ENCODE data around the gene GRIK5. TPM values are rescaled to one million over a fixed set of nuclear protein-coding genes. Genes with fewer than 3 reads are reported as not detected.

GRIK5 gene
- 0.30 and 0.48 TPM in 2 replicates for total RNA-seq (2022)
- percentile 13 among the genes with signal in this experiment for Bru-seq, nascent RNA
- percentile 16 among the genes with signal in this experiment for BruChase-seq, experiment 1, labeled RNA remaining after a 2-hour chase
- BruChase-seq, experiment 2, labeled RNA remaining after a 6-hour chase: percentile 20 among the genes with signal in this experiment
- long read RNA-seq: 0 reads

GRCh38 chr19:42069619-42070351 is at the start of gene GRIK5:
Gene GRIK5, minus strand, starts transcription at chr19:42070206. Its CDS starts 4,436 bp downstream, at chr19:42065770.
- no peaks in the 10 kb centered on the region for H3K36me3 Mint-ChIP-seq (ENCODE audit: insufficient read depth, unreplicated experiment)
- ChIA-PET POLR2A (no interaction called here), CTCF (interaction anchor here (0.6 kb wide), 1 partner anchor 107 kb away, joined by 4 read pairs; no protein-coding TSS in a partner anchor)
- no peak for DNase-seq
- no peak within 1 kb of the TSS for H3K27ac Mint-ChIP-seq (ENCODE audit: unreplicated experiment)
- intact Hi-C loops (cut with micrococcal nuclease; ENCODE audit: unreplicated experiment): no loop called here
- H3K27me3 ChIP-seq (replicated peaks; ENCODE audit: control insufficient read depth, insufficient read depth, low read length): no peaks in the 10 kb centered on the region; the same call in 1 of the 2 replicates
- no peaks in the 10 kb centered on the region for H3K36me3 ChIP-seq (ENCODE audit: control insufficient read depth, insufficient read depth, low read length)
- no peaks in the 10 kb centered on the region for H3K9me3 Mint-ChIP-seq (ENCODE audit: unreplicated experiment)
- BruUV-seq (replicated peaks): no TSS peak
- no peaks in the 10 kb centered on the region for H3K9me3 ChIP-seq
- no peaks in the 10 kb centered on the region for H3K4me1 Mint-ChIP-seq (ENCODE audit: low read depth, unreplicated experiment)
- no peaks in the 10 kb centered on the region for H3K27me3 Mint-ChIP-seq (ENCODE audit: insufficient read depth, unreplicated experiment)
- no peak within 1 kb of the TSS for H3K4me3 Mint-ChIP-seq (ENCODE audit: unreplicated experiment)
- H3K4me1 ChIP-seq: peaks cover under 1% of the 10 kb centered on the region; the same call in 1 of the 2 replicates
- H3K4me3 ChIP-seq (ENCODE audit: low read depth, low read length): no peak within 1 kb of the TSS
- TF ChIP-seq, protein P1, sequence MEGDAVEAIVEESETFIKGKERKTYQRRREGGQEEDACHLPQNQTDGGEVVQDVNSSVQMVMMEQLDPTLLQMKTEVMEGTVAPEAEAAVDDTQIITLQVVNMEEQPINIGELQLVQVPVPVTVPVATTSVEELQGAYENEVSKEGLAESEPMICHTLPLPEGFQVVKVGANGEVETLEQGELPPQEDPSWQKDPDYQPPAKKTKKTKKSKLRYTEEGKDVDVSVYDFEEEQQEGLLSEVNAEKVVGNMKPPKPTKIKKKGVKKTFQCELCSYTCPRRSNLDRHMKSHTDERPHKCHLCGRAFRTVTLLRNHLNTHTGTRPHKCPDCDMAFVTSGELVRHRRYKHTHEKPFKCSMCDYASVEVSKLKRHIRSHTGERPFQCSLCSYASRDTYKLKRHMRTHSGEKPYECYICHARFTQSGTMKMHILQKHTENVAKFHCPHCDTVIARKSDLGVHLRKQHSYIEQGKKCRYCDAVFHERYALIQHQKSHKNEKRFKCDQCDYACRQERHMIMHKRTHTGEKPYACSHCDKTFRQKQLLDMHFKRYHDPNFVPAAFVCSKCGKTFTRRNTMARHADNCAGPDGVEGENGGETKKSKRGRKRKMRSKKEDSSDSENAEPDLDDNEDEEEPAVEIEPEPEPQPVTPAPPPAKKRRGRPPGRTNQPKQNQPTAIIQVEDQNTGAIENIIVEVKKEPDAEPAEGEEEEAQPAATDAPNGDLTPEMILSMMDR (IDR thresholded peaks at IDR 0.05; ENCODE audit: insufficient read depth in 1 of 2, low read depth in 1 of 2, low read length in 1 of 2, severe bottlenecking in 1 of 2, unreplicated experiment in 1 of 2): no peak

DNA sequence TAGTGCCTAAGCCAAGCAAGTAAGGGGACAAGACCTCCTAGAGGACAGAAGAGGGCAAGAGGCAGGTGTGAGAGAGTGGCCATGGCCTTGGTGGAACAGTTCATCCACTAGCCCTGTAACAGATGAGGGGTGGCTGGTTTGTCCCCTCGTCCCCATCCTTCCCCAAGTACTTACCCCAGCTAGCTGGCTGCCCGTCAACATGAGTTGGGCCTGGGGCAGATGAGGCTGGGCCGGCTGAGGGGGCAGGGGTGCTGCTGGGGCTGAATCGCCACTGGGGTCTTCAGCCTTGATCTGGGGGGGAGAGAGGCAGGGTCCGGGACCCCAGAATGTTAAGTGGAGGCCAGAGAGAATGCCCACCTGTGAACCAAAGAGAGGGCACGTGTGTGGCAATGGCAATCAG is 47.1 kb upstream of the GRIK5 start:
- no TSS peak for BruUV-seq (replicated peaks)
- intact Hi-C loops (cut with micrococcal nuclease; ENCODE audit: unreplicated experiment): no loop called here
- CTCF ChIA-PET: no interaction called here
- H3K9me3 Mint-ChIP-seq (ENCODE audit: unreplicated experiment): no peaks in the 10 kb centered on the region
- no peak for DNase-seq
- Histone ChIP-seq H3K27me3 (replicated peaks; ENCODE audit: control insufficient read depth, insufficient read depth, low read length) (no peaks in the 10 kb centered on the region; the same call in 1 of the 2 replicates), H3K36me3 (ENCODE audit: control insufficient read depth, insufficient read depth, low read length) (no peaks in the 10 kb centered on the region), H3K4me3 (ENCODE audit: low read depth, low read length) (no peak overlapping the region), H3K4me1 (no peaks in the 10 kb centered on the region; the same call in 1 of the 2 replicates), H3K9me3 (no peaks in the 10 kb centered on the region)
- H3K27ac Mint-ChIP-seq (ENCODE audit: unreplicated experiment): no peak overlapping the region
- TF ChIP-seq, protein P1 (IDR thresholded peaks at IDR 0.05; ENCODE audit: insufficient read depth in 1 of 2, low read depth in 1 of 2, low read length in 1 of 2, severe bottlenecking in 1 of 2, unreplicated experiment in 1 of 2): no peak
- no peaks in the 10 kb centered on the region for H3K4me1 Mint-ChIP-seq (ENCODE audit: low read depth, unreplicated experiment)
- POLR2A ChIA-PET: no interaction called here
- no peaks in the 10 kb centered on the region for H3K27me3 Mint-ChIP-seq (ENCODE audit: insufficient read depth, unreplicated experiment)
- H3K36me3 Mint-ChIP-seq (ENCODE audit: insufficient read depth, unreplicated experiment): no peaks in the 10 kb centered on the region
- H3K4me3 Mint-ChIP-seq (ENCODE audit: unreplicated experiment): no peak overlapping the region

GRCh38 chr19:42116308-42117075 is 46.5 kb upstream of the GRIK5 start:
- Histone ChIP-seq H3K4me1 (no peaks in the 10 kb centered on the region; the same call in 1 of the 2 replicates), H3K36me3 (ENCODE audit: control insufficient read depth, insufficient read depth, low read length) (no peaks in the 10 kb centered on the region), H3K27me3 (replicated peaks; ENCODE audit: control insufficient read depth, insufficient read depth, low read length) (no peaks in the 10 kb centered on the region; the same call in 1 of the 2 replicates), H3K9me3 (no peaks in the 10 kb centered on the region), H3K4me3 (ENCODE audit: low read depth, low read length) (no peak overlapping the region)
- TF ChIP-seq, protein P1 (IDR thresholded peaks at IDR 0.05; ENCODE audit: insufficient read depth in 1 of 2, low read depth in 1 of 2, low read length in 1 of 2, severe bottlenecking in 1 of 2, unreplicated experiment in 1 of 2): peak in 1 of 2 experiments; percentile 19
- BruUV-seq (replicated peaks): no TSS peak
- Mint-ChIP-seq H3K9me3 (ENCODE audit: unreplicated experiment) (no peaks in the 10 kb centered on the region), H3K27me3 (ENCODE audit: insufficient read depth, unreplicated experiment) (no peaks in the 10 kb centered on the region), H3K36me3 (ENCODE audit: insufficient read depth, unreplicated experiment) (no peaks in the 10 kb centered on the region), H3K27ac (ENCODE audit: unreplicated experiment) (no peak overlapping the region), H3K4me3 (ENCODE audit: unreplicated experiment) (no peak overlapping the region), H3K4me1 (ENCODE audit: low read depth, unreplicated experiment) (no peaks in the 10 kb centered on the region)
- no peak for DNase-seq
- ChIA-PET CTCF (interaction anchor here (0.8 kb wide), 1 partner anchor 42 kb away, joined by 3 read pairs; no protein-coding TSS in a partner anchor), POLR2A (no interaction called here)
- intact Hi-C loops (cut with micrococcal nuclease; ENCODE audit: unreplicated experiment): no loop called here
